Measurements from ENCODE around the gene EPX. TPM values are rescaled to one million over a fixed set of nuclear protein-coding genes. Genes with fewer than 3 reads are reported as not detected.

The EPX gene, protein sequence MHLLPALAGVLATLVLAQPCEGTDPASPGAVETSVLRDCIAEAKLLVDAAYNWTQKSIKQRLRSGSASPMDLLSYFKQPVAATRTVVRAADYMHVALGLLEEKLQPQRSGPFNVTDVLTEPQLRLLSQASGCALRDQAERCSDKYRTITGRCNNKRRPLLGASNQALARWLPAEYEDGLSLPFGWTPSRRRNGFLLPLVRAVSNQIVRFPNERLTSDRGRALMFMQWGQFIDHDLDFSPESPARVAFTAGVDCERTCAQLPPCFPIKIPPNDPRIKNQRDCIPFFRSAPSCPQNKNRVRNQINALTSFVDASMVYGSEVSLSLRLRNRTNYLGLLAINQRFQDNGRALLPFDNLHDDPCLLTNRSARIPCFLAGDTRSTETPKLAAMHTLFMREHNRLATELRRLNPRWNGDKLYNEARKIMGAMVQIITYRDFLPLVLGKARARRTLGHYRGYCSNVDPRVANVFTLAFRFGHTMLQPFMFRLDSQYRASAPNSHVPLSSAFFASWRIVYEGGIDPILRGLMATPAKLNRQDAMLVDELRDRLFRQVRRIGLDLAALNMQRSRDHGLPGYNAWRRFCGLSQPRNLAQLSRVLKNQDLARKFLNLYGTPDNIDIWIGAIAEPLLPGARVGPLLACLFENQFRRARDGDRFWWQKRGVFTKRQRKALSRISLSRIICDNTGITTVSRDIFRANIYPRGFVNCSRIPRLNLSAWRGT
- total RNA-seq, result not detected

DNA sequence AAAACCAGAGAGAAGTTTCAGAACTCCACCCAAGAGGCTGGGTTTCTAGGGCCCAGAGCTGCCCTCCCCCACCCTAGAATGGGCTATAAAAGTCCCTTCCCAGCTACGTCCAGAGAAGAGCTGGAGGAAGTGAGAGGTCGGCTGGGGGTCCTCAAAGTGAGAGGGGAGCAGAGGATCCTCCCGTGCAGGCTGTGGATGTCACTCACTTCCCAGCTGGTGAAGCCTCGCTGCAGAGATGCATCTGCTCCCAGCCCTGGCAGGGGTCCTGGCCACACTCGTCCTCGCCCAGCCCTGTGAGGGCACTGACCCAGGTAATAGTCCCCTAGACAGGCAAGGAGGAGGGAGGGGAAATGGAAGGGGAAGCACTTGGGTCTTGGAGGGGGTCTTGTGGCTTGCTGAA, at the start of gene EPX:
EPX (plus strand) TSS at position 115 of the 400 bp plus-strand sequence; CDS start at position 236, 121 bp downstream.

DNA sequence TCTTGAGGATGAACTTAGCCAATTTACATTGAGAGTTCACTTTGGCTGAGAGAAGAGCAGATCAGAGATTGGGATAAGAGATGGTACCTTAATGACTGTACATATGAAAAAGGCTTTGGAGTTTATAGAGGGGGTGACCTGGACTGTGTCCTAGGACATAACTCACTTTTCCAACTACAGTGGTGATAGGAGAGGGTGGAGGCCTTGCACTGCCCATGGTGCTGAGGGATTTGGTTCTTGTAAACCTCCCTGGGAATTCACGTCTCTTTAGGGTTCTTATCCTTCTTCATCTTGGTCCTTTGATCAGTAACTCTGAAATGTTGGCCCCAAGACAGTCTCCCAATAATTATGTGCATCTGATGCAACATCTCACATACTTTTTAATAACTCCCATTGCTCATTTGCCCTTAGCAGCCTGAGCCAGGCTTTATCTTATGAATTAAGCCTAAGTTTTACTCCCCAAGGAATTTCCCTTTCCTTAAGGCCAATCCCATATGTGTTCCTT, 44.5 kb upstream of the EPX start, which contains the start of gene OR4D1:
OR4D1 (plus strand) TSS at position 455 of the 505 bp plus-strand sequence. CDS start 6,770 bp downstream, outside the sequence.

DNA sequence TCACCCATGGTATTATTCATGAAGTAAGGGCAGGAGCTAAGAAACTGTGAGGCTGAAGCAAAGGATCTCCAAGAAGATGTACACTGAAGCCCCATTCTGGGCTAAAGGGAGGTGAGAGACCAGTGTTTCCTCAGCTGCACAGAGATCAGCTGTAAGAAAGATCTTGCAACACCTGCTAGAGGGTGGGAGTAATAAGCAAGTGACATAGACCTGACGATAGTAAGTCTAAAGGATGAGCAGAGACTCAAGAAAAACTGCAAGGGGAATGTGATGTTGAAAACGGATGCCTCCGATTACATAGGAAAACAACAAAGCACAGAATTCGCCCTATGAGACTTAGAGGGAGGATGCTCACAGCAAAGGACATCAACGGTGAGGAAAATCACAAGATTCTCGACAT, 25.8 kb upstream of the EPX start, which contains the start of gene OR4D2:
OR4D2 (plus strand) TSS at position 301 of the 400 bp plus-strand sequence. CDS start 2,674 bp downstream, outside the sequence.

DNA sequence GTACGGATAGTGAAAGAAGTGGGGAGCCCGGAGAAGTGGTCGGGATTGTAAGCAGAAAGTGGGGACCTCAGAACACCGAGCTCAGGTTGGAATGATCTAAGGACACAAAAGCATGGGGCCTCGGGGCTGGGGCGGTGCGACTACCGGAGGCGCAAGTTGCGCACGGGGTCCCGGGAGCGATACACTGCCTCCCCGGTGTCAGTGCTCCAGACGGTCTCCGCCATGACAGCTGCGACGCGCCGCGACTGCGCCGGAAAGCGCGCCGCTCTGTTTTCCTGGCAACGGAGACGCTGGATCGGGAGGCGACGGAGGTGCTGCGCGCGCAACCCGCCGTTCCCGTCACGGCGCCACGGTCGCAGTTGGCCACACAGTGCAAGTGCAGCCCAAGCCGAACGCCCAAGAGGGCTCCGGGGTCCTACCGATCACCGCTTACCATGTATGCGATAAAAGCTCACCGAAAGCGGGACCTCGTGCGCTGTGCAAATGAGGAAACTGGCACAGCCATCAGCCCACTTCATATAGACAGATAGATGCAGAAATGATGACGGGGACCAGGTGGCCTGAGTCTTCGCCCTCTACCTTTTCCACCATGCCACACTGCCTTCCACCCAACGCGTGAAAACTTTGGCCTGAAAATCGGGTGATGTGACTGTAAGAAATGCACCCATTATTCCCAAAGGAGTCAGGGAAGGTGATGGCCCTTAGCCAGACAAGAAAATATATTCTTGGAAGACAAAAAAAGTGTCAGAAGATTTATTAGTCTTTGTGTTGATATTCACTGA, 26.7 kb downstream of the EPX start, which contains the start of gene MKS1:
MKS1 (minus strand) TSS at position 249 of the 782 bp plus-strand sequence; CDS start at position 224, 25 bp downstream.

GRCh38 chr17:58238147-58238634, 45.7 kb downstream of the EPX start, which contains the start of gene LPO:
Gene LPO (plus strand): TSS chr17:58238584. CDS start chr17:58242980, 4,396 bp downstream.

Other genes starting within 250 kb of the EPX start
- 21.2 TPM for gene CUEDC1, start 237.3 kb upstream of the EPX start, total RNA-seq
- 67.6 TPM for gene VEZF1, start 204.5 kb upstream of the EPX start, total RNA-seq
- gene SRSF1, start 185.5 kb upstream of the EPX start, total RNA-seq, result 283 TPM
- gene DYNLL2, start 109.3 kb upstream of the EPX start, total RNA-seq, result 66.9 TPM
- gene OR4D1, start 44.3 kb upstream of the EPX start, total RNA-seq, result under 0.01 TPM
- not detected for gene OR4D2, start 25.7 kb upstream of the EPX start, total RNA-seq
- 17.5 TPM for gene MKS1, start 26.5 kb downstream of the EPX start, total RNA-seq
- 0.23 TPM for gene LPO, start 45.9 kb downstream of the EPX start, total RNA-seq
- 3.5 TPM for gene MPO, start 88.2 kb downstream of the EPX start, total RNA-seq
- gene TSPOAP1, start 136.1 kb downstream of the EPX start, total RNA-seq, result 54.0 TPM
- 46.8 TPM for gene SUPT4H1, start 159.5 kb downstream of the EPX start, total RNA-seq
- 1.4 TPM for gene RNF43, start 224.8 kb downstream of the EPX start, total RNA-seq